GM12873 (cell line): ENCODE results near the gene SNRPD2.

Experiments
- CTCF ChIP-seq: IDR thresholded peaks from 2 replicates; pipeline ENCODE4 v1.5.1; 2012; ENCODE audit warnings: low read depth, mild to moderate bottlenecking, moderate library complexity, low read length, control low read depth; ENCODE audit not compliant: insufficient read depth; ENCODE audit errors: missing control alignments

SNRPD2 gene

GRCh38 chr19:45687599-45687998 lies 4.2 kb downstream of the SNRPD2 start:
- TF ChIP-seq CTCF = peak; percentile 4

DNA sequence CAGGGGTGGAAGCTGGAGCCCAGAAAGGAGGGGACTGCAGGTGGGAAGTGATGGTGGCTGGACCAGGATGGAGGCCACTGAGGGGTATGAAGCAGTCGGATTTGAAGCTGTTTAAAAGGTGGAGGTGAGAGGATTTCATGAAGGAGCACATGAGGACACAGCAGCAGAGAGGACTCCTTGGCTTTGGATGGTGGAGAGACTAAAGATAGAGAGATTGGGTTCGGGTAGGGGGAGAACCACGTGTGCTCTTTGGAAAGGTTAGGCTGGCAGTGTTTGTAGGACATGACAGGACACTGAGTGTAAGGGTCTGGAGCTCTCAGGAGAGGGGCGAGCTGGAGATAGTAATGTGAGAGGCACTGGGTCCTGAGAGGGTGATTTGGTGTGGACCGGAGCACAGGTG lies 8.8 kb downstream of the SNRPD2 start:
- TF ChIP-seq CTCF = no peak

- TF ChIP-seq CTCF = no peak
These were observed 9.6 kb downstream of the SNRPD2 start for GRCh38 chr19:45682117-45682516.

DNA sequence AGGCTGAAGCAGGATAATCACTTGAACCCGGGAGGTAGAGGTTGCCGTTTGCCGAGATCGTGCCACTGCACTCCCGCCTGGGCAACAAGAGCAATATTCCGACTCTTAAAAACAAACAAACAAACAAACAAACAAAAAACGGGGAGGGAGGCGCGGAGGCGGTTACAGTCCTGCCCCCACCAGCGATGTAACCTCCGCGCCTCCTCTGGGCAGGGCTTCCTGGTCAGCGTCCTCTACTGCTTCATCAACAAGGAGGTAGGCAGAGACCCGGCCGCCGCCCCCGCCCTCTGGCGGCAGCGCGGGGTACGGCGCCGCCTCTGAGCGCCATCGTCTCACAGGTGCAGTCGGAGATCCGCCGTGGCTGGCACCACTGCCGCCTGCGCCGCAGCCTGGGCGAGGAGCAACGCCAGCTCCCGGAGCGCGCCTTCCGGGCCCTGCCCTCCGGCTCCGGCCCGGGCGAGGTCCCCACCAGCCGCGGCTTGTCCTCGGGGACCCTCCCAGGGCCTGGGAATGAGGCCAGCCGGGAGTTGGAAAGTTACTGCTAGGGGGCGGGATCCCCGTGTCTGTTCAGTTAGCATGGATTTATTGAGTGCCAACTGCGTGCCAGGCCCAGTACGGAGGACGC lies 10.2 kb downstream of the SNRPD2 start:
- peak; percentile 93 for TF ChIP-seq CTCF

DNA sequence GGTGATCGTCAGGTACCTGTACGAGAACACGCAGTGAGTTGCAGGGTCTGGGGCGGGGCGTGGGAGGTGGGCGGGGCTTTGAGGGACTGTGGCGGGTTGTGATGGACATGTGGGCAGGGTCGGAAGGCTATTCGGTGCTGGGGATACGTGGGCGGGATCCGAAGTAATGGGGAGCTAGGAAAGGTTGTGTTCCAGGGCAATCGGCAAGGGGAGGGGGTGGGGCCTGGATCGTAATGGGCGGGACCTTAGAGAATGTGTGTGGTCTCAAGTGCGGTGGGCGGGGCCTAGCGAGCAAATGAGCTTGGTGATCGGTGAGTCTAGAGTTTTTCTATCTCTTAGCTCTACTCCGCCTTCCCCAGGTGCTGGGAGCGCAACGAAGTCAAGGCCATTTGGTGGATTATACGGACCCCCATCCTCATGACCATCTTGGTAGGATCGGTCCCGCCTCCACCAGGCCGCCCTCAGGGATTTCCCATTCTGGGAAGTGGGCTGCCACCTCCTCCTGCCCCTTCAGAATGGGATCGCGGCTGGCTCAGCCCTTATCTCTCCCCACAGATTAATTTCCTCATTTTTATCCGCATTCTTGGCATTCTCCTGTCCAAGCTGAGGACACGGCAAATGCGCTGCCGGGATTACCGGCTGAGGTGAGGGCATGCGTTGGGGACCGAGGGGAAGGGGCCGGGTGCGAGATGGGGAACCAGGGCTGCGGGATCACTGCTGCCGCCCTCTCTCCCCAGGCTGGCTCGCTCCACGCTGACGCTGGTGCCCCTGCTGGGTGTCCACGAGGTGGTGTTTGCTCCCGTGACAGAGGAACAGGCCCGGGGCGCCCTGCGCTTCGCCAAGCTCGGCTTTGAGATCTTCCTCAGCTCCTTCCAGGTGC lies 14.2 kb downstream of the SNRPD2 start:
- TF ChIP-seq CTCF = peak; percentile 6

- TF ChIP-seq CTCF = no peak
These were observed 14.9 kb downstream of the SNRPD2 start for GRCh38 chr19:45676851-45677263.

- TF ChIP-seq CTCF = no peak
These were observed 16.8 kb downstream of the SNRPD2 start for GRCh38 chr19:45674946-45675345.
